COLO668 (cell line): ENCODE results near the gene MAMLD1.
A peak's percentile ranks its signal among the peaks of the same experiment; 100 is the strongest.

Experiments used
- DNase-seq: peaks from one replicate; lab custom pipeline; 2025; ENCODE audit not compliant: unreplicated experiment; lab: John Stamatoyannopoulos, UW

Gene MAMLD1

DNA sequence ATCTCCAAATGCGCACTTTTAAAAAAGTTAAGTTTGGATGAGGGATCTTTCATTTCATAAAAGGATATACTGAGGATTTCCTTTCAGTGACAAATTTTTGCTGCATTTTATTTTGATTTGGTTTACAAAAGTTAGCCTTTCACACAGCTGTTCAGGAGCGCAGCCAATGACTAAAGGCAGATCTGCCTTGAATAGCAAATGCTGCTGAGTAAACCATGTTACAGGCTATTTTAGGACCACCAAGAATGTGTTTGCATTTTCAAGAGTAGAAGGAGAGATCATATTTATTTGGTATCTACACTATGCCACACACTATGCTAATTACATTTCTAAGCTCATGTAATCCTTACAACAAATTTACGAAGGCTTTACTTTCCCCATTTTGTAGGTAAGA, 92.1 kb downstream of the MAMLD1 start:
- DNase-seq: no peak

DNA sequence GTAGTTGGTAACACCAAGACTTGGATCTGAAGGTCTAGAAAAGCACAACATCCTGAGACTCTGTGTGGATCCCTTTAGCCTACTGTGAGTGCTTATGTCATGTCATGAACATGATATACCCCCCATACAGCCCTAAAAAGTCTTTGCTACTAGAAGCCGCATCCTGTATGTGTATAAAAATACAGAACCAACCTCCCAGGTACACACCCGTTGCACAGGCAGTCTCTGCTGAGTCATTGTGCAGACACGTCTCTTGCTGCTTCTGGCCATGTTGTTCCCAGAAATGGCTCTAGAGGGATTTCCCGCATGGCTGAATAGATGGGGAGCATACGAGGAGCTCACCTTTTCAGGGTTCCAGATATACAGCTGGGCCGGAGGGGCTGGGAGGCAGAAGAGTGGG, 93.3 kb downstream of the MAMLD1 start:
- no peak for DNase-seq

DNA sequence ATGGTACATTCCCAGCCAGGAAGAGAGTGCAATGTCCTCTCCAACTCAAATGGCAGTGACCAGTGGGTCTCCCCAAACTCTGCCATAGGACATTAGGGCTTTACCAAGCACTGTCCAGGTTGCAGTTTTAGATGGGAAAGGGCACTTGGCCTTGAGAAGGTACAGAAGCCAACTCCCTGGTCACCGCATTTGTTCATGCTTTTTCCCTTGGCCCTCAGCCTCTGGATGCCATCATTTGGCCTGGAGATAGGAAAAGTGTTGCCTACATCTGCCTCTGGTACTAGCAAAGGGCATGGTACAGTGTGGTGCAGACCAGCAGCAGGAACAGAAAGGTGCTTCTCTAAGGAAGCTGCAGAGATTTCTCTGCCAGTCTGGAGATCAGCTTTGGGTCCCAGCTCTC, 93.8 kb downstream of the MAMLD1 start:
- DNase-seq: no peak

DNA sequence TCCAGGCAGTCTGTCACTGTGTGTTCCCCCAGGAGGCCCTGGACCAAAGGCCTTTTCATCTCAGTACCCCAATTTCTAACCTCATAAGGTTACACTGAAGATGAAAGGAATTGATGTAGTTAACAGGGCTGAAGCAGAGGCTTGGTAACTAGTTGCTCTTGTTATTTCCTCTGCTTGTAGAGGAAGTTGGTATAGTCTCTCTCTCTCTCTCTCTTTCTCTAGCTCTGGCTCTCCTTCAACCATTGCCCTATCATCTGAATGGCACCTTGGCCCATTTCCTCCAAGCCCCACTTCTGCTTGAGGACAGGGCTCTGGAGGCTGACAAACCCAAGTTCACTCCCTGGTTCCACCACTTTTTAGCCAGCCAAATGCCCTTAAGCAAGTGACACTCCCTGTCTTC, 96.1 kb downstream of the MAMLD1 start:
- DNase-seq: no peak

DNA sequence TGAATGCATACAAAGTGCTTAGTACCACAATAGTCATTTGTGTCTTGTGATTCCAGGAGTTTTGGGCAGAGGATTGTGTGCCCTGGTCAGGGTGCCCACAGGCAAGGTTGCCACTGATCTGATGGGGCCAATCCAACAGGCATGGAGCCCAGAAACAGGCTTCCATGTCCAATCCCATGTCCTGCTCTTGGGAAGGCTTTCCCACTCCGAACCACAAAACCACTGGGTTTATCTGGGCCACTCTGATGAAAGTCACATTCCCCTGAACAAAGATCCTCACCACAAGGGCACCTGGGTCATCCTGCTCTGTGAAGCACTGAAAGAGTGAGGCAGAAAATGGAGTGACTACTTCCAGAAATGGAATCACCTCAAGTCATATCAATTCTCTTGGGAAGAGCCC, 96.9 kb downstream of the MAMLD1 start:
- no peak for DNase-seq

DNA sequence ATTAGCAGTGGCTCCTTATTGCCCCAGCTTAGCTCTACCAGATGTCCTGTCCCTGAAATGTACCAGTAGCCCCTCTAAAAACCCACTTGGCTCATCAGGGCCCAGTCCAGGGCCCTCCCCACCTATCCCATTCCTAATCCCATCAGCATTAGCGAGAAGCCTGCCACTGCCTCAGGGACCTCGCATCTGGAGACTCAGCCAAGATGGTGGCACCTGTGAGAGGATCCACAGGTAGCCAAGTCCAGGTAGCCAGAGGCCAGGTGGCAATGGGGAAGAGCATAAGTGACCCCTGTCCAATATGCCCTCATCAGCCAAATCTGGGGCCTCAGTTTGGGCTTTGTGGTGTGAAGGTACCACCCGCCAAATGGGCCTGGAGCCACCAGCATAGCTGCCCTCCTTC, 97.7 kb downstream of the MAMLD1 start:
- no peak for DNase-seq

DNA sequence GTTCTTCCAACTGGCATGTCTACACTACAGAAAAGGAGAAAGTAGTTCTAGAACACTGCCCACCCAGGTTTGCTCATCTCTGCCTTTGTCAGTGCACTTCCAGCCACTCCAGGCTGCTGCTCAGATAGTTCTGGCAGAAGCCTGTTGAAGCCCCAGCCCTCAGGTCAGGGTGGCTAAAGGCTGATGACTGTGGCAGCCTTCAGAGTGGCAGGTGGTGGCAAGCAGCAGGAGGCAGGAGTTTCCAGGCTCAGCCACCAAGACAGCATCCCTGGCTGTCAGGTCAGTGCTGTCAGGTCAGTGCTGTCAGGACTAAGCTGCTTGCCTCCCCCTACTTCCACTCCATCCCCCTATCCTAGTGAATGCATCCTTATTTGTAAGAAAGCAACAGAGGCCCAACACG, 100.4 kb downstream of the MAMLD1 start:
- DNase-seq: no peak

DNA sequence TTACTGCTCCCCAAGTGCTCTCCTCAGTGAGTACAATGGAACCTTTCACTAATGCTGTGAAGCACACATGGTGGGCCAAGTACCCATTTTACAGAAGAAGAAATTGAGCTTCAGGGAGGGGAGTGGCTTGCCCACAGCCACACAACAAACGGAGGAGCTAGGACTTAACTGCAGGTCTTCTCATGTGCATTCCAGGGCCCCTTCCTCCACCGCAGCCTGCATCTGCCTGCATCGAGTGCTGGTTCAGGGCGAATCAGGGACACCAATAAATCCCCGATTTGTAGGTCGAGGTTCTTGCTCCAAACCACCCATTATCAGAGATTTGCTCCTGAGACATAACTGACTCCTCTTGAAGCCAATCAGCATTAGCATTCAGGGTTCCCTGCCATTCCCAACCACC, 100.9 kb downstream of the MAMLD1 start:
- no peak for DNase-seq

DNA sequence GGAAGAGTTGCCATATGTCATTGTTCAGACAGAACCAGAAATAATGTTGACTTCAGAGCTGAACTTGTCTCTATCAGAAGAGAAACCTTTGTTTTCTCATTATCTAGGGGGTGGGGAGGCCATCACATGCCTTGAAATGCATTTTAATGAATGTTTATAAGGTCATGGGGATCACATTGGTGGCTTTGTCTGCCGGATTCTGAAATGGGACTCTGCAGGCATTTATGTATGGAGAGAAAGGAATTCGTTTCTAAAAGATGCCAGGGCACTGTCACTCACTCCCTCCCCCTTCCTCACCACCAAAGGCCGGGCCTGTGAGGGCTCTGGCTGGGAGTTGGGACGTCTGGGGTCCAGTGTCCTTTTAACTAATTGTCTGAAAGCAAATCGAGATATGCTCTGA, 102.2 kb downstream of the MAMLD1 start:
- DNase-seq: no peak

DNA sequence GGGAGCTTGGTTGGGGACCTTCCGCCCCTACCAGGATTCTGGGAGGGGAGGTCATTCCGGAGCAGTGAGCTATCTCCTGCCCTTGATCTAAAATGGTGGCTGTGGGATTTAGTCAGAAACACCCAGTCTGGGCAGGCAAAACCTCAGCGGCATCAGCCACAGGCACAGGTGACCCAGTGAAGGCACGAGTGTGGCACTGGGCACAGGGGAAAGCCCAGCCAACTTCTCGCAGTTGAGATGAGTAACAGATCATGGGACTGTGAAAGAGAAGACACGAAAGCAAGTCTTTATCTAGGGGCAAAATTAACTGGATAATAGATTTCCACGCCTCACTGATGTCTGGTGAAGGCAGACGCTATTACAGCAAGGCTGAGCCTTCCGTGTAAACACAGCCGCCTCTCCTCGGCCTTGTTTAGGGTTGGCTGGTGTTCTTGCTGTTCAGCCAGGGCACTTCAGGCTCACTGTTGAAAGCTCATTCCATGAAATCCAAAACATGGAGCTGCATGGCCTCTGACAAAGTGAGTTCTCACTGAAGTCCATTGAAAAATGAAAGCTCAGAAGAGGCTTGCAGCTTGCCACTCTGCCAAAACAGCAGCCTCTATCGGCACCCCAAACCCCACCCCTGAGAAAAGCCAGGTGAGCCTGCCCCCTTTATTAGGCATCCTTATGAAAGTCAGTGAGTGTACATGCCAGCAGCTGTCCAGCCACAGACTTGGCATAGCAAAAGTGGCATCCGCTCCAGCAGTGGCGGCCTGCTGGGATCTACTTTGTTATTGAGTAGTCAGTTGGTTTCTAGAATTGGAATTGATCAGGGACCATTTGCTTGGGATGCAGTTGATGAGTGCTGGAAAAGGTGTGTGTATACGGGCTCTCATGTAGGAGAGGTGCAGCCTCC, 103.0 kb downstream of the MAMLD1 start:
- DNase-seq: no peak

DNA sequence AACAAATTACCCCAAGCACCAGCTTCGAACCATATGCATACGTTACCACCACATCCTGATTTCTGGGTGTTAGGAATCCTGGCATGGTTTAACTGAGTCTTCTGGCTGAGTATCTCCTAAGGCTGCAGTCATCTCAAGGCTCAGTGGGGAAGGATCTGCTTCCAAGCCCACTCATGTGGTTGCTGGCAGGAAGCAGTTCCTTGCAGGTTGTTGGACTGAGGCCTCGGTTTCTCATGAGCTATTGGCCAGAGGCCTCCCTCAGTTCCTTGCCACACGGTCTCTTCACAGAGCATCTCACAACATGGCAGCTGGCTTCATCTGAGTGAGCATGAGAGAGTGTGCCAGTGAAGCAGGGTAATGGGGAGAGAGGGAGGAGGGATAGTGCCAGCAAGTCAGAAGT, 109.2 kb downstream of the MAMLD1 start:
- no peak for DNase-seq

DNA sequence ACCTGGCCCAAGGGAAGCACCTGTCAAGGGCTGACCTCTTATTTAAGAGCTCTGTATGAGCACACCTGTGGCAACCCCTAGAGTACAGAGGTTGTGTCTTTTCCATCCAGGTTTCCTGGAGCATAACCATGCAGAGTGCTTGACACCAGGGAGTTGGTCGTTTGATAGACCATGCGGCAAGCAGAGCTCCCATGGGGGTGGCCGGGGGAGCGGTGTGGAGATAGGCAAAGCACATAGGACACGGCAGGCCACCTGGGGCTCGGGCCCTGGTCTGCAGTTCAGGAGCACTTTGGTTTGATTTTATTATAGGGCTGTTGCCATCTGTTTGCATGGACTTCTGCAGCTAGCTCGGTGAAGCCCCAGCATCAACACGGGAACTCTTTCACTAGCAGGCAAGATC, 110.3 kb downstream of the MAMLD1 start:
- no peak for DNase-seq

DNA sequence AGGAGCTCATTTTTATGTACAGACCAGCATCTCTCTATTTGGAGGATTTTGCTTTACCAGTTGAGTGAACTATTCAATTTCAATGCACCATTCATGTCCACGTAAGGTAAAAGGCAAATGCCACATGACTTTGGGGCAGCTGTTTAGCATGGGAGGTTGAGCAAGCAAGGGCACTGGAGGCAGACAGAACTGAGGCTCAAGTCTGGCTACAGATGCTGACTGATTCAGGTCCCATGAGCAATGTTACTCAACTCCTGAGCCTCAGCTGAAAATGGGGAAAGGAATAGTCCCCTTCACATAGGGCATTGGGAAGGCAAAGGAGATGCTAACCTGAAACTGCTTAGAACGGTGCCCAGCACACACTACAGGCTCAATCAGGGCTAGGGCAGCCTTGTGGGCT, 112.3 kb downstream of the MAMLD1 start:
- no peak for DNase-seq

DNA sequence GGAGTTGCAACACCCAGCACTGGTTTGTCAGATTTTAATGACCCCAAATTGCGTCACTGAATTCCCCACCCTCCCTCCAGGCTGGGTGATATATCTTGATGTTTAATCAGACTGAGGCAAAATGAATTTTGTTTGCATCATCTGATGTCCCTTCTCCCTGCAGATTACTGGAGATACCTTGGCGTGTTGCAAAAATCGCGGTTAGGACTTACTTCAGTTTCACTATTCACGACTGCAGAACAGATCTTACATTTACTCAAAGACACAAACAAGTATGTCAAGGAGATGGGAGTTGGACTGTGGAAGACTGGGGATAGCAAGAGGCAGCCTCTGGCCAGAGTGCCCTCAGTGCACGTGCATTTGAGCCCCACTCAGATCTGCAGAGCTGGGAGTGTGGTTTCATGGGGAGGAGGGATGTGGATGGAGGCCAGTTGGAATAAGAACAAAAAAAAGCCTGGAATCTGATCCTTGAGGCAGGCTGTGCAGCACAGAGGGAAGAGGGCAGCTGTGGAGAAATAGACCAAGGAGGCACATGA, 113.1 kb downstream of the MAMLD1 start:
- no peak for DNase-seq

DNA sequence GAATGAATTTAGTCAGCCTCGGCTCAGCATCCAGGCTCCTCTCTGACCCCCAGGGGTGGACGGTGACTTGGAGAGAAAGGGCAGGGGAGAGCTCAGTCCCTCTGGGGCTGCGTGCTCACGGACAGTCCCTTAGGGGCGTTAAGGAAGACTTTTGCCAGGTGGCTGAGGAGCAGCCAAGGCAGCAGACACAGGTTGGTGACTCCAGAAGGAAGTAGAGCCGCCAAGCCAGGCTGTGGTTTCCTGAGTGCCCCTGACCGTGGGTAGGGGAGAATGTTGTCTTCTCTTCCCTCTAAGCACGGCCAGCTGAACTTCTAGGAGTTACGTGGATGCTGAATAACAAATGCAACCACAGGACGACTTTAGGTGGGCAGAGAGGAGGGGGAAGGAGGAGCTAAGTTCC, 114.3 kb downstream of the MAMLD1 start:
- DNase-seq: no peak

DNA sequence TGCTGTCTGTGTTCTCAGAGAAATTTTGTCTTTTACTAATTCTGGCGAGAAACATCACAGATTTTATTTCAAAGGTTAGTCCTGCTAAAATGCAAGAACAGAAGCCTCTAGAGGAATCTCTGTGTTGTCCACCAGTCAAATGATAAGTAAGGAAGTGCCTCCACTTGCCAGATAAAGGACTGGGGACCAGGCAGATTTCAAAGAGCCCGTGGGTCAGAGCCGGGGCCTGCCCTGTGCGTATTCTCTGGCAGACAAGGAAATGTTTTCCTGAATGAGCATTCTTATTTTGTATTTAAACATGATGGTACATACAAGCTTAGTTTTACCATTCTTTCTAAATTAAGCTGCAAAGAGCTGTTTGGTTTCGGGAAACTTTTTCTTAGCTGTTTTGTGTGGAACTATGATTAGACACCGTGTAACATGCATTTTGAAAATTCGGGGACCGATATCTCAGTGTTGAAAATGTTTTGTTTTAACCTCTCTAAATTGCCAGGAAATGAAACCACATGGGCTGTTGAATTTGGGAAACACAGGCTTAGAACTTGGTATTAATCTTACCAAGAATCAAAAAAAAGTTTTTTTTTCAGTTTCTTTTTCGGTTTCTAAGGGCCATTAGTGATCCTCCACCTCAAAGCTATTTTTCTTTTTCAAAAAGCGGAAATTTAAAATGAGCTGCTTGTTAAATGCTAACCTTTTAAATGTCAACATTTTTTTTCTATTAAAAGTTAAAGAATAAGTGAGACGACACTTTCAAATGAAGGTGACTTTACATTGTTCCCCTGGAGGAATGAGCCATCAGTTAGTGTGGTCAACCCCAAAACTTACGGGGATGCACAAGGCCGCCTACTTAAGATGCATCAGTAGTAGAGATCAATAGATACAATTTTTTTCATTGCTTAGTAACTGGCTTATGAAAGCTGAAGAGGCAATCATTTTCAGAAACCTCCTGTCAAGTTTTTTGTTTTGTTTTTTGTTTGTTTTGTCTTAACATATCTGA, 115.7 kb downstream of the MAMLD1 start:
- no peak for DNase-seq

DNA sequence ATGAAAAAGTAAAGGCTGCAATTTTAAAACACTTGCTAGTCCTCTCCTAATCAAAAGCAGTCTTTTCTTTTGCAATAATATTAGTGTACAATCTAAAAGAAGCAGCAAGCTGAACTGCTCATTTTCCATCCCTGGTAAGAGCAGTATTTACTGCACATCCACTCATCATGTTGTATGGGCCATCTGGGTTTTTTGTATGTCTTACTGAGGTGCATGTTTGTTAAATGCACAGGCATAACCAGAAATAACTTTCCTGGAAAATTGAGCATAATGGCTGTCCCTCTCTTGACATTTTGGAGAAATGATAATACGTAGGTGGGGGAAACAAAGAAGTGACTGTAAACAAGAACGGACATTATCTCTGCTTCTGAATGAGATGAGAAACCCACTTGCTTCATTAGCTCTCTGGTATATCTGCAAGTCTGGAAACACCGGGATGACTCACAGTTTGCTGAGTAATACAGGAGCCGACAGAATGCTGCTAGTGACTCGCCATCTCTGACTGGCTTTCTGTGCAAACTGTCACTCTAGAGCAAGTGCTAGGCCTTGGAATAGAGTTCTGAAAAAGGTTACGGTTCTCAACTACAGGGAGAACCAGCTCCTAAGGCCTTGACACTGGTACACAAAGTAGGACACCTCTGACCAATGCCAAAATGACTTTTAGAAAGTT, 119.6 kb downstream of the MAMLD1 start:
- no peak for DNase-seq

DNA sequence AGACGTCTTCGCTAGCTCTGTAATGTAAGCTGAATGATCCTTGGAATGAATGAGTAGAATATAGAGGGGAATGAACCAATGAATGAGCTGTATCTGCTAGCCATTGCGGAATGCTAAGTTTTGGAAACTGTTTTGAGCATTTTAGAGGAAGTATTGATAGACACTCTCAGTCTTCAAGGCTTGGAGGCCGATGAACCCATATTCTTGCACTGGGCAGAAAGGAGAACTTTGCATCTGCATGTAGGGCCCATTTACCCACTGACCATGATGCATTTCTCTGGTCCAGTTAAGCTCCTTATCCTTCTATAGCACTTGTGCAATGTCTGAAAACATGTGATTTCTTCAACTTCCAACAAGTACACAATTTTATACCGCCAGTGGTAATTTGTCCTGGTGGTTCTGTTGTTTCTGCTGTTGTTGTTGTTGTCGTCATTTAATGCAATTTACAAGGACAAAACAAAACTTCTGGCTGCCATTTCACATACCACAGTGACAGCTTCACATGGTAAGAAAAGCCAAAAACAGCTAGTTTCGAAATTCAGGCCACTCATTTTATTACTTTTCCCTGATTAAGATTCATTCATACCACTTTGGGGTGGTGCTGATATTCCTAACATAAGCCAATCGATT, 120.4 kb downstream of the MAMLD1 start:
- no peak for DNase-seq

DNA sequence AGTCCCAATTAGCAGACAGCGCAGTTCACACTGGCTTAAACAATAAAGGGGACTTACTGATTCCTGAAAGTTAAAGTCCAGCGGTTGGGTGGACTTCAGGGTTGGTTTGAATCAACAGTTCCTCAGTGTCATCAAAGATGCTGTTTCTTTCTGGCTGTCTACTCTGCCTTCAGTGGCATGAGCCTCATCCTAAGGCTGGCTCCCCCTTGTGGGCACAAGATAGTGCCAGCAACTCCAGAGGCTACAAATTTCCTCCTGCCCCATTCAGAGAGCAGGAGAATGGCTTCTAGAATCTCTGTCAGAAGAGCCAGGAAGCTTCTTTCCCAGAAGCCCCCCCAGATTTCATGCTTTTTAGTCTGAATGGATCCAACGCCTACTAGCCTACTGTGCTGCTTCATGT, 122.9 kb downstream of the MAMLD1 start:
- peak; percentile 17 for DNase-seq

DNA sequence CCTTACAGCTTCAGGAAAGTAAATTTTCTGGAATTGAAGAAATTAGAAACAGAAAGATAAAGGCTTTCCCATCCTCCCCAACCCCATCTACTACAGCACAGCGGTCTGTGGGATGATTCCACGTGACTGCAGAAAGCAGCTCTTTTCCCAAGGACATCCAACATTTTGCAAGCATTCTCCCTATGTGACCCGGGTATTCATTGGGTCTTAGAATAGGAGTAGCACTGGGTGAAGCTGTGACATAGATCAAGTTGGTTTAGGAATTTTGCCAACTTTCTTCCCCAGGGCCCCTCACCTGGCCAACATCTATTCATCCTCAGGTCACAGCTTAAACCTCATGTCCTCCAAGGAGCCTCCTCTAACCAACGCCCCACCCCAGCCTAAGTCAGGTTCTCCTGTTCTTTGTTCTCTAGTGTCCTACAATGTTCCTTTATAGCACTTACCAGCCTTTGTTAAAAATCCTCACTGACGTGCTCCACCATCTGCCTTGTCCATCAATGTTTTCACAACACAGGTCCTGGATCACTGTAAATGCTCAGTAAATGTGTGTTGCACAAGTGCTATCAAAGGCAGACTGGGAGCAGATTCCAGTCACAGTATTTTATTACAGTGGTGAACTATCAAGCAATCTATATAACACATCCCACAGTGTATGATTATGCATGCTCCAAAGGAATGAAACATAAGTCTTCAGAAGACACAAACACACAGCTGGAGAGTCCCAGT, 124.4 kb downstream of the MAMLD1 start:
- no peak for DNase-seq
